HG03280 (cell line): ENCODE measurements around the gene MCTP2.
"Not testable (repeated sequence)": the region's sequence is repeated elsewhere in the genome, so short reads cannot be mapped to it uniquely, and the experiment has no call there.

Source experiments
- ATAC-seq: cut with Tn5 transposase; IDR thresholded peaks from one replicate; pipeline ENCODE4 v1.9.1; 2021; ENCODE audit warnings: mild to moderate bottlenecking, moderate library complexity; ENCODE audit not compliant: unreplicated experiment

MCTP2 gene

GRCh38 chr15:94445566-94446160, 214.3 kb downstream of the MCTP2 start:
- no peak for ATAC-seq

GRCh38 chr15:94446441-94446840, 215.1 kb downstream of the MCTP2 start:
- ATAC-seq, result no peak

GRCh38 chr15:94451466-94451865, 220.1 kb downstream of the MCTP2 start:
- no peak for ATAC-seq

DNA sequence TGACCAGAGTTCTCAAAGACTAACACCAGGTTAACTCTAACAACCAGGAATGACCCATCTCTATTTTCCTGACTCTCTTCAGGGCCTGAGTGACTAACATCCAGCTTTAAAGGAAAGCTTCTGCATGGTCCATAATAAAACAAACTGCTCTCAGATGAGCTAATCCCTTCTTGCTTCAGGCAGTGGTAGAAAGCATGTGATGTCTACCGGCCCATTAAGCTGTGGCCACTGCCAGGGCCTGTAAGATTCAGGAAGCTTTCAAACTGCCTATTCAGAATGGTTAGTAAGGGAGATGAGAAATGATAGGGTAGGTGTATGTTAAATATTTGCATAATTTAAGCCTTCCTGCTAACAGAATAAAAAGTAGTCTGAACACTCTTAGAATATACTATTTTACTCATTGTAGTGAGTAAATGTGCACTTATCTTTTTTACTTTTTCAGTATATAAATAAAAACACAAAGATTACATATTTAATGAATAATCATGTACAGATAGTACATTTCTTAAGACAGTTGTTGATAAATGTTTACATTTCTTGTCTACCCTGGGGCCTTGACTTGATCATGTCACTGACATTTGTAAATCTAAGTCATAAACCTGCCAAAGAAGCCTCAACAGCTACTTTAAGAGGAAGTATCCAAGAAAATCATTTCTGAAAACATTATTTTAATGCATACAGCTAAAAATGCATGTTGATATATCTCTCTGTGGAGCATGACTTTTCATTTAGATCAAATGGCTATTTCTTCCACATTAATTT, 222.0 kb downstream of the MCTP2 start:
- ATAC-seq, result no peak

DNA sequence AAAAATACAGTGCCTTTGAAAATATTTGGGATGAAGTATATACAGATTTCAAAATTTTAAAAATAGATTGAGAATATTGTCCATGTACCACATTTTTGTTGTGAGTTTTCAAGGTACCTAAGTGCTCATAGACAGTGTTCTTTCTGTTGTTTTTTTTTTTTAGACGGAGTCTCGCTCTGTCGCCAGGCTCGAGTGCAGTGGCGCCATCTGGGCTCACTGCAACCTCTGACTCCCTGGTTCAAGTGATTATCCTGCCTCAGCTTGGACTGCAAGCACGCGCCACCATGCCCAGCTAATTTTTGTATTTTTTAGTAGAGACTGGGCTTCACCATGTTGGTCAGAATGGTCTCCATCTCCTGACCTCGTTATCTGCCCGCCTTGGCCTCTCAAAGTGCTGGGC, 223.9 kb downstream of the MCTP2 start:
- no peak for ATAC-seq

DNA sequence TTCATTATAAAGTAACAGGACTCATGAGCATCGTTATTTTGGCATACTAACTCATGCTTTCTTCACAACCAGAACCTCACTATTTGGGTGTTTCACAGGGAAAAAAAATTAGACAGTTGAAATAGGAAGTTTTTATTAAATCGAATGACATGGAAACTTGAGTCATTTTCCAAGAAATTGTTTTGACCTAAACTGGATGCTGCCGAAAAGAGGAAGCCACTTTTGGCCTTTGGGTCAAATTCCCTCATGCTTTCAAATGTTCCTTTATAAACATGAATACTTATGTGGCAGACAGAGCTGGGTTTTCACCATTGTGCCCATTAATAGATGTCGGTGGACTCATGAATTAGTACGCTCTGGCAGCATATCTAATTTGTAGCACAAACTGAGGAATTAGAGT, 224.9 kb downstream of the MCTP2 start:
- no peak for ATAC-seq

DNA sequence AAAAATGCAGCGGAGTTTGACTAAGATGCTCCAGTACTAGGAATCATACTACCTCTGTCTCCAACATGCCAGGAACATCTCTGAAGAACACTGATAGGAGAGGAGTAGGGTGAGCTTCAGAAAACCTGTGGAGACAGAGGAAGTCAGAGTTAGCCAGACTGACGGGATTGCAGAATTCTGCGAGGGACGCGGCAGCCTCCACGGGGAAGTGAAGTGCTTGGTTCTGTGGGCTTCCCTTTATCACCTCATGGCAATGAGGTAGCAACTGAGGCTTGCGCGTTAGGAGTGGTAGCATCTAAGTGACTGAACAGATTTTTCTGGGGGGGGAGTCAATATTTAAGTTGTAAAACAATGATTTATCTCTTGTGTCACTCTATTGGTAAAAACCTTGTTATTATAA, 226.3 kb downstream of the MCTP2 start:
- no peak for ATAC-seq

DNA sequence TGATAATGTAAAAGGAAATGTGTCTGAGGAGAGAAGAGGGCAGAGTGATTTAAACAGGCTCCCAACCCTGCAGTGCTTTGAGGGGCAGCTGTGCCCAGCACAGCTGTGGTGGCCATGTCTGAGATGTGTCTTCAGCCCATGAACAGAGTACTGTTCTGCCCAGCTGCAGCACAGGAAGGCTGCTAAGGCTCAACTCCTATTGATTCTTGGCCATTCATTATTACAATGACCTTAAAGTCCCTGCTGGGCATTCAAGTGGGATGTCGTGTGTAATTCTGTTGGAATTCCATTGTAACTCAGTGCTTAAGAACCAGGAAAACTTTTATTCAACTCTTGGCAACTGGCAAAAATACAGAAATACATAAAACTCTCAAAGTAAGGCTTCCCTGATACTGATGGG, 229.3 kb downstream of the MCTP2 start:
- no peak for ATAC-seq

DNA sequence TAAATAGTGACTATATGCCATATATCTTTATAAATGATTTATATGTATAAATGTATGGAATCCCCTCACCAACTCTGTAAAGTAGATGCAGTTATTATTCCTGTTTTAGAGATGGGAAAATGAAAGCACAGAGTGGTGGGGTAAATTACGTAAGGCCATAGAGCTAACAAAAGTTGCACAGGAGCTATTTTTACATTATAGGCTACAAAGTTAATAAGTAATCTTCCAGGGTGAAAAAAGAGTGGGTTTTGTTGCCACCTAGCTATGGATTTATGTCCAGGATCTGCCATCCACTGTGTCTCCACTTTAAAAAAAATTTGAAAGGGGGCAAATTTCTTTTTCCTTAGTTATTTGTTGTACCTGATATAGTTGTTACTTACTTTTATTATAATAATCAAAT, 235.7 kb downstream of the MCTP2 start:
- ATAC-seq, result no peak

DNA sequence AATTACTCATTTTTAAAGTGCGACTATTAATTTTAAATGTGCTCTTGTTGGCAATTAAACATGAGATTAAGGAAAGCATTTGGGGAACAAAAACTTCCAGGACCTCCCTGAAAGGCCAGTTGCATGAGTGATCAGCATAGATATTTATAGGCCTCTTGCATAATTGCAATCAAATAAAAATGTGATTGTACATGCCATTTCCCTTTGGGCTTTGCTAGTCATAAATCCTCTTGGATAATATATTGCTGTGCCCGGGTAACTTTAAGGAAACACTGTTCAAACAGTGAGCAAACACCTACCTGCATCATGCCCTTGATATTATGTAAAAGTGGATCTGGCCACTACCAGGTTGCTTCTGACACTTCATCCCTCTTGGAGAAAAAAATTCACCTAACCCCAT, 239.1 kb downstream of the MCTP2 start:
- no peak for ATAC-seq

GRCh38 chr15:94476686-94477085, 245.3 kb downstream of the MCTP2 start:
- ATAC-seq, result no peak

DNA sequence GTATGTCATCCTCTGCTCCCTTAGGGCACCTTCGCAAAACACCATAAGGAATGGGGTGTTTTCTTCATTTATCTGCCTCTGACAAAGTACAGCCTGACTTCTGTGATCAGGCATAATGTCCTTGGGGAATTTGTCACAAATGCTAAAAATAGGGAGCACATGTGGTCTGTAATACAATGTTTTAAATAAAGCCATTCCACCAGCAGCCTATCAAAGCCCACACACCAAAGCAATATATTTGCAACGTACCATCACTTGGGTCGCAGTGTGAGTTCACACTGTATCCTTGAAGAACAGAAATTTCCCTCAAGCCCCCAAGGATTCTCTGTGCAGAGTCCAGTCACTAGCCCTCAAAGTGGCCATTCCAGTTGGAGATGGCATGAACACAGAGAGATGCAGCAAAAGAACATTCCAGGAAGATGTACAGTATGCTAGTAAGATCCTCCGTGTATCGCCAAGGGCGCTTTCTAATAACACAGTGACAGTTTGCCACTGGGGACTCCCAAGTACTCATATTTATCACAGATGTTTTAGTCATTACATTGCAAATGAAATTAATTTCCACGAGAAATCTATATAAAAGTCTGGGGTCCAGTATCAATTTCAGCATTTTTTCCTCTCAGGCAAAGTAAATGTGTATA, 246.7 kb downstream of the MCTP2 start:
- no peak for ATAC-seq

DNA sequence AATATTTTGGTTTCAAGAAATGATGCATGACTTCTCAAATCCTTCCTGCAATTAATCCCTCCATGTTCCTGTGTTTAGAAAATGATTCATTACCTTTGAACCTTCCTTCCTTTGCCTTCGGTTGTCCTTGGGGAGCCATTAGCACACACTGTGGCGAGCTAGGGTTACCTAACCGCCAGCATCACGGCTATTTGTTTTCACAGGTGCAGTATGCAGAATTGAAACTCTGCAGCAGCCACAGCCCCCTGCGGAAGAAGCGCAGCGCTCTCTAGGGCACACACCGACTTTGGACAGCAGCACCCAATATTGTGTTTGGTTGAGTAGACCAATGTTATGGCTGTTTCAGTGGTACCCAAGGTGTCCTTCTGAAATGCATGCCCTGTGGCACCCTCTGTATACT, 247.4 kb downstream of the MCTP2 start:
- no peak for ATAC-seq

GRCh38 chr15:94480289-94480834, 249.0 kb downstream of the MCTP2 start:
- no peak for ATAC-seq

GRCh38 chr15:94485148-94485719, 253.9 kb downstream of the MCTP2 start:
- no peak for ATAC-seq

- no peak for ATAC-seq
These were observed 256.3 kb downstream of the MCTP2 start for GRCh38 chr15:94487635-94488034.

DNA sequence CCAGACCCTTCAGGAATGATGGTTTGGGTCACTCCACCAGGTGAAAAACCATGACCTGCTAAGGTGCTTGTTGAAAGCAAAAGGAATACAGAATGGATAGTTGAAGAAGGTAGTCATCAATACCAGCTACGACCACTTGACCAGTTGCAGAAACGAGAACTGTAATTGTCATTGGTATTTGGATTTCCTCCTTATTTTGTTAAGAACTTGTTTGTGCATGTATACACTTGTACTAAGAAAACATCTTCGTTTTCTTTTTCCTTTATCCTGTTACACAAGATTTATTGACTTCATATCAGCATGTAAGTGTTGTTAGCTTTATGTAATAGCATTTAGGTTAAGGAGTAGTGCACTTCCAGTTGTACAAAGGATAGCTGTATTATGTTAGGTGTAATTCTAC, 261.8 kb downstream of the MCTP2 start:
- ATAC-seq, result no peak

DNA sequence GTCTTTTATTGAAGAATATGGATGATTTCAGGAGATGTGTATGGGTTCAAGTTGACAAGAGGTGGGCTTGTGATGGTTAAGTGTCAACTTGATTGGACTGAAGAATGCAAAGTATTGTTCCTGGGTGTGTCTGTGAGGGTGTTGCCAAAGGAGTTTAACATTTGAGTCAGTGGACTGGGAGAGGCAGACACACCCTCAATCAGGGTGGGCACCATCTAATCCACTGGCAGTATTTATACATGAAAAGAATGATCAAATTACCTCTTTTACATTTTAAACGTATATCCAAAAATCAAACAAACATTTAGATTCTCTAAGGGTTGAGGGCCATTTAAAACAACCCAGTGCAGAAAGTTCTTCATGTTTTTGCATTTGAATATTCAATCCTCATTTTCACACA, 262.2 kb downstream of the MCTP2 start:
- ATAC-seq, result not testable (repeated sequence)

- ATAC-seq, result no peak
These were observed 263.4 kb downstream of the MCTP2 start for GRCh38 chr15:94494732-94495131.

DNA sequence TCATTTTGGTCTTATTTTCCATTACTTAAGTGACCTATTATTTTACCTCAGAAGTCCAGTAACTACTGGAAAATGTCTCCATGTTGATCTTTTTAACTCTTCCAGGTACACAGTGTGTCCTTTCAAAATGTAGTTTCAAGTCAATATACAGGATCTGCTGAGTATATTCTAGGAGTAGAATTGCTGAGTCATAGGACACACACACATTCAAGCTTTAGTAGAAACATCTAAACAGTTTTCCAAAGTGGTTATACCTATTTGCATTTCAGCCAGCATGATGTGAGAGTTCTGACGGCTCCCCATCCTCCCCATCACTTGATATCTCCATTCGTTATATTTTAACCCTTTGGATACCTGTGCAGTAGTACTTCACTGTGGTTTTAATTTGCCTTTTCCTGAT, 271.9 kb downstream of the MCTP2 start:
- ATAC-seq, result no peak

- no peak for ATAC-seq
These were observed 277.9 kb downstream of the MCTP2 start for GRCh38 chr15:94509259-94509658.

DNA sequence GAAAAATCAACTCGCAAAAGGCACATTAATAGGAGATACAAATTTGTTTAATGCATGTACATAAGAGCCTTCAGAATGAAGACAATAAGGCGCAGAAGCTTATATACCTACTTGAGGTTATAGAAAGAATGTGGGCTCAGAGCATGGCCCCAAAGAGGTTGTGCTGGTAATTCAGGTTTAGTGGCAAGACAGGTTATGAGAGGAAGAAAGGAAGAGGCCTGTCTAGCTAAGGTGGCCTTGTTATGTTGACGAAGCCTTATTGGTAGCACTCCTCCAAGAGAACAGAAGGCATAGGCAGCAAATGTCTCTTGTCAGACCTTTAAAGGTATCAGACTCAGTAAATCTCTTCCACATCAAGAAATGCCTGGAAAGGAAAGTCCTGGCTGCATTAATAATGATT, 290.8 kb downstream of the MCTP2 start:
- no peak for ATAC-seq
